DND-41 (cell line): ENCODE results near the gene KXD1.

Experiments used
- CTCF ChIP-seq: IDR thresholded peaks from 2 replicates; pipeline ENCODE4 v1.5.1; 2012; ENCODE audit warnings: borderline replicate concordance, low read length, moderate library complexity, mild to moderate bottlenecking; ENCODE audit not compliant: poor library complexity, severe bottlenecking; ENCODE audit errors: extremely low read depth
- EZH2 ChIP-seq: IDR thresholded peaks from 3 replicates; pipeline ENCODE4 v1.6.1; 2012; ENCODE audit warnings: borderline replicate concordance, low read depth, mild to moderate bottlenecking, moderate library complexity, low read length, inconsistent platforms; ENCODE audit not compliant: severe bottlenecking

DNA sequence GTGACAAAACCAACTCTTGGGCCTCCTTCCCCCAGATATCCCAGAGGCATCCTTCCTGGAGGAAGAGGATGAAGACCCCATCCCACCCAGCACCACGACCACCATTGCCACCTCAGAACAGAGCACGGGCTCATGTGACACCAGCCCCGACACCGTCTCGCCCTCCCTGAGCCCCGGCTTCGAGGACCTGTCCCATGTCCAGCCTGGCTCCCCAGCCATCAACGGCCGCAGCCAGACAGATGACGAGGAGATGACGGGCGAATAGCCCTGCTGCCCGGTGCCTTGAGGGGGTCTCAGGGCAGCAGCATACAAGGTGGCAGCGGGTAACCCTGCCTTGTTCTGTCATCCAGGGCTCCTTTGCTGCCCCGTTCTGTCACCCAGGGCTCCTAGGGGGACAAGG lies 10.7 kb downstream of the KXD1 start:
- TF ChIP-seq CTCF, result no peak
- TF ChIP-seq EZH2, result no peak
